K562 (cell line): ENCODE data around the gene RPTOR. TPM values are rescaled to one million over a fixed set of nuclear protein-coding genes. Genes with fewer than 3 reads are reported as not detected.

ENCODE experiments used
- ADNP ChIP-seq: fragments of 200-800 bp; sonication (Bioruptor generic); IDR thresholded peaks from 2 replicates; pipeline ENCODE4 v1.6.1; 2016; ENCODE audit warnings: missing genetic modification characterization, missing compliant biosample characterization
- CAMTA2 ChIP-seq: fragments of 250-450 bp; sonication (Bioruptor Pico); conservative IDR thresholded peaks from 2 replicates; pipeline ENCODE4 v1.5.1; 2022
- CEBPZ ChIP-seq: fragments of 150-350 bp; IDR thresholded peaks from 2 replicates; pipeline ENCODE4 v1.6.1; 2014; ENCODE audit warnings: low read depth, mild to moderate bottlenecking, low read length, borderline replicate concordance
- DACH1 ChIP-seq: fragments of 450-650 bp; IDR thresholded peaks from 2 replicates; pipeline ENCODE4 v1.6.1; 2018; ENCODE audit not compliant: partially characterized antibody
- E2F4 ChIP-seq: sonication (generic); formaldehyde crosslinking; IDR thresholded peaks from 2 replicates; pipeline ENCODE4 v1.8.0; 2022; ENCODE audit warnings: mild to moderate bottlenecking, low read depth, missing genetic modification reagents
- ETS1 ChIP-seq: conservative IDR thresholded peaks from 2 replicates; pipeline ENCODE4 v1.6.1; 2011; ENCODE audit warnings: low read depth, mild to moderate bottlenecking, low read length; ENCODE audit not compliant: control insufficient read depth
- GABPA ChIP-seq: fragments of 200-800 bp; sonication (Bioruptor generic); conservative IDR thresholded peaks from 2 replicates; pipeline ENCODE4 v1.6.1; 2016; ENCODE audit warnings: low read depth, missing genetic modification characterization, missing compliant biosample characterization
- GATAD2B ChIP-seq: fragments of 450-650 bp; IDR thresholded peaks from 2 replicates; pipeline ENCODE4 v1.6.1; 2017; ENCODE audit warnings: mild to moderate bottlenecking, borderline replicate concordance
- JUN ChIP-seq, 2 experiments: sonication (generic) in 1 of 2; formaldehyde crosslinking in 1 of 2; IDR thresholded peaks; 2 replicates each; pipeline versions ENCODE4 v1.6.1 to v1.8.0; 2012 to 2022; ENCODE audit warnings: borderline replicate concordance in 2 of 2, mild to moderate bottlenecking in 2 of 2, improper control_type of control experiment in 1 of 2, low read depth in 1 of 2, low read length in 1 of 2, missing genetic modification reagents in 1 of 2
- PHF21A ChIP-seq: fragments of 450-650 bp; IDR thresholded peaks from 2 replicates; pipeline ENCODE4 v1.6.1; 2017; ENCODE audit warnings: low read depth, borderline replicate concordance
- POLR2A ChIP-seq: fragments of 450-650 bp; conservative IDR thresholded peaks from 2 replicates; pipeline ENCODE4 v1.6.1; 2016
- SUPT5H ChIP-seq: fragments of 450-650 bp; IDR thresholded peaks from 2 replicates; pipeline ENCODE4 v1.6.1; 2016
- TBL1XR1 ChIP-seq, 2 experiments: IDR thresholded peaks; 2 replicates each; pipeline ENCODE4 v1.6.1; 2012; ENCODE audit warnings: improper control_type of control experiment in 2 of 2, low read length in 2 of 2, mild to moderate bottlenecking in 1 of 2
- U2AF2 ChIP-seq: fragments of 200-400 bp; formaldehyde crosslinking; optimal IDR thresholded peaks from 2 replicates; pipeline ENCODE3; 2017; ENCODE audit warnings: low read depth, mild to moderate bottlenecking, low read length
- ZBTB12 ChIP-seq: fragments of 250-450 bp; sonication (Bioruptor Pico); IDR thresholded peaks from 2 replicates; pipeline ENCODE4 v1.4.0; 2020
- ZNF3 ChIP-seq: fragments of 250-450 bp; sonication (Bioruptor Pico); IDR thresholded peaks from 2 replicates; pipeline ENCODE4 v1.5.0; 2021; ENCODE audit warnings: mild to moderate bottlenecking, moderate library complexity
- ZNF76 ChIP-seq: fragments of 250-450 bp; sonication (Bioruptor Pico); IDR thresholded peaks from 2 replicates; pipeline ENCODE4 v1.4.0; 2020; ENCODE audit warnings: mild to moderate bottlenecking, moderate library complexity, borderline replicate concordance
- polyA plus RNA-seq, 8 experiments: library from polyadenylated mRNA; depleted of rRNA in 4 of 8; stranded (reverse) in 5 of 8; unstranded in 3 of 8; fragments of >200 nt; fragmentation: Nextera tagmentation in 2 of 8; fragmentation: Illumina TruSeq in 1 of 8; extraction: Ambion mirVana in 2 of 8; extraction: Trizol in 1 of 8; gene quantifications; 2 replicates each; pipeline versions ENCODE4 v1.2.1 to v1.2.3, GENCODE V29; 2011 to 2014; ENCODE audit warnings: inconsistent platforms in 1 of 8, missing spikeins in 1 of 8
- total RNA-seq, 7 experiments: library from RNA; depleted of rRNA in 6 of 7; stranded (reverse); fragments of >200 nt in 6 of 7; fragmentation: Illumina TruSeq in 2 of 7; extraction: Trizol in 2 of 7; gene quantifications; 2 replicates each; pipeline versions ENCODE4 v1.2.1 to v1.2.3, GENCODE V29; 2011 to 2021; ENCODE audit warnings: low replicate concordance in 1 of 7
- TF ChIP-seq, protein P1 (sequence below): fragments of 450-650 bp; formaldehyde crosslinking; conservative IDR thresholded peaks from 2 replicates; pipeline ENCODE4 v1.4.0; 2022; ENCODE audit warnings: mild to moderate bottlenecking, missing genetic modification characterization
- TF ChIP-seq, protein P2 (sequence below), 2 experiments: fragments of 450-650 bp in 1 of 2; sonication (generic) in 1 of 2; formaldehyde crosslinking in 1 of 2; IDR thresholded peaks in 1 of 2; conservative IDR thresholded peaks in 1 of 2; 2 replicates each; pipeline versions ENCODE4 v1.6.1 to v1.8.1; 2016 to 2023; ENCODE audit warnings: mild to moderate bottlenecking in 2 of 2, moderate library complexity in 2 of 2, inconsistent platforms in 1 of 2, missing genetic modification reagents in 1 of 2

RPTOR gene
- total and polyA plus RNA-seq, 9 of the 15 experiments (the other 6 are each of a cell fraction or from before 2014, with no cell fraction given): 0.24 to 54.1 (median 10.2) TPM

GRCh38 chr17:80991645-80992076, 447.0 kb downstream of the RPTOR start, which contains the start of gene CHMP6 (continued):
- TF ChIP-seq, protein P1, sequence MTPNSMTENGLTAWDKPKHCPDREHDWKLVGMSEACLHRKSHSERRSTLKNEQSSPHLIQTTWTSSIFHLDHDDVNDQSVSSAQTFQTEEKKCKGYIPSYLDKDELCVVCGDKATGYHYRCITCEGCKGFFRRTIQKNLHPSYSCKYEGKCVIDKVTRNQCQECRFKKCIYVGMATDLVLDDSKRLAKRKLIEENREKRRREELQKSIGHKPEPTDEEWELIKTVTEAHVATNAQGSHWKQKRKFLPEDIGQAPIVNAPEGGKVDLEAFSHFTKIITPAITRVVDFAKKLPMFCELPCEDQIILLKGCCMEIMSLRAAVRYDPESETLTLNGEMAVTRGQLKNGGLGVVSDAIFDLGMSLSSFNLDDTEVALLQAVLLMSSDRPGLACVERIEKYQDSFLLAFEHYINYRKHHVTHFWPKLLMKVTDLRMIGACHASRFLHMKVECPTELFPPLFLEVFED (CRISPR knock-in tag): no peak
- peak; percentile 84; the same call in 1 of the 2 replicates for TF ChIP-seq GATAD2B
- no peak for TF ChIP-seq SUPT5H
- no peak for TF ChIP-seq ZNF3 (CRISPR knock-in tag)
- peak; percentile 99 for TF ChIP-seq ADNP (tag)
- no peak for TF ChIP-seq ZNF76
- TF ChIP-seq JUN (IDR thresholded peaks at IDR 0.05; ENCODE audit: borderline replicate concordance, low read depth, low read length): peak; percentile 69; the same call in 1 of the 2 replicates
- no peak for TF ChIP-seq JUN (CRISPR knock-in tag; IDR thresholded peaks at IDR 0.05; ENCODE audit: borderline replicate concordance)
- no peak for TF ChIP-seq ZBTB12
- TF ChIP-seq CAMTA2: no peak
- no peak; the same call in 1 of the 2 replicates for TF ChIP-seq ETS1
- TF ChIP-seq, protein P2, sequence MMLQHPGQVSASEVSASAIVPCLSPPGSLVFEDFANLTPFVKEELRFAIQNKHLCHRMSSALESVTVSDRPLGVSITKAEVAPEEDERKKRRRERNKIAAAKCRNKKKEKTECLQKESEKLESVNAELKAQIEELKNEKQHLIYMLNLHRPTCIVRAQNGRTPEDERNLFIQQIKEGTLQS (IDR thresholded peaks at IDR 0.05): no peak
- TF ChIP-seq, protein P2 (CRISPR knock-in tag; conservative IDR thresholded peaks at IDR 0.05): no peak
- TF ChIP-seq PHF21A: no peak
- TF ChIP-seq GABPA: peak; percentile 57
- TF ChIP-seq TBL1XR1 (IDR thresholded peaks at IDR 0.05; ENCODE audit: low read length in 2 of 2): 0 out of 4 replicates have a peak, but pooled peaks of 1 of the 2 experiments have one; percentile 32
- TF ChIP-seq DACH1: no peak
- TF ChIP-seq POLR2A: no peak
- no peak for TF ChIP-seq U2AF2
- no peak for TF ChIP-seq CEBPZ
- no peak for TF ChIP-seq E2F4 (CRISPR knock-in tag)
